ENCODE results near the gene MIPEP.

Gene MIPEP

GRCh38 chr13:23787464-23787863 is 101.7 kb downstream of the MIPEP start:
- no peaks in the 10 kb centered on the region for H3K9me3 ChIP-seq (ENCODE audit: control insufficient read depth in 1 of 2, low read length in 2 of 2)
- no peaks in the 10 kb centered on the region for H3K27me3 ChIP-seq (ENCODE audit: control insufficient read depth in 1 of 2, insufficient read depth in 2 of 2, low read length in 2 of 2)
- no peak overlapping the region for H3K9ac ChIP-seq (ENCODE audit: low read depth in 1 of 2, low read length in 2 of 2)
- no peak overlapping the region for H3K4me3 ChIP-seq (ENCODE audit: low read depth in 1 of 2, low read length in 2 of 2)
- H3K4me1 ChIP-seq (ENCODE audit: control insufficient read depth in 1 of 2, insufficient read depth in 2 of 2, low read length in 2 of 2): no peaks in the 10 kb centered on the region
- H3K36me3 ChIP-seq (ENCODE audit: control insufficient read depth in 1 of 2, insufficient read depth in 2 of 2, low read length in 2 of 2): no peaks in the 10 kb centered on the region
- no peak overlapping the region for H3K27ac ChIP-seq (ENCODE audit: low read depth, low read length)

- H3K27ac ChIP-seq (ENCODE audit: low read depth, low read length): no peak overlapping the region
- H3K36me3 ChIP-seq (ENCODE audit: control insufficient read depth in 1 of 2, insufficient read depth in 2 of 2, low read length in 2 of 2): no peaks in the 10 kb centered on the region
- H3K27me3 ChIP-seq (ENCODE audit: control insufficient read depth in 1 of 2, insufficient read depth in 2 of 2, low read length in 2 of 2): no peaks in the 10 kb centered on the region
- H3K9ac ChIP-seq (ENCODE audit: low read depth in 1 of 2, low read length in 2 of 2): no peak overlapping the region
- no peaks in the 10 kb centered on the region for H3K4me1 ChIP-seq (ENCODE audit: control insufficient read depth in 1 of 2, insufficient read depth in 2 of 2, low read length in 2 of 2)
- no peak overlapping the region for H3K4me3 ChIP-seq (ENCODE audit: low read depth in 1 of 2, low read length in 2 of 2)
- no peaks in the 10 kb centered on the region for H3K9me3 ChIP-seq (ENCODE audit: control insufficient read depth in 1 of 2, low read length in 2 of 2)
Measured at GRCh38 chr13:23786607-23787006, 102.6 kb downstream of the MIPEP start.

GRCh38 chr13:23778879-23779278 is 110.3 kb downstream of the MIPEP start:
- Histone ChIP-seq H3K36me3 (ENCODE audit: control insufficient read depth in 1 of 2, insufficient read depth in 2 of 2, low read length in 2 of 2) (no peaks in the 10 kb centered on the region), H3K9ac (ENCODE audit: low read depth in 1 of 2, low read length in 2 of 2) (no peak overlapping the region), H3K27ac (ENCODE audit: low read depth, low read length) (no peak overlapping the region), H3K9me3 (ENCODE audit: control insufficient read depth in 1 of 2, low read length in 2 of 2) (no peaks in the 10 kb centered on the region), H3K4me1 (ENCODE audit: control insufficient read depth in 1 of 2, insufficient read depth in 2 of 2, low read length in 2 of 2) (peaks cover 0 to 6% of the 10 kb centered on the region in 2 donors), H3K27me3 (ENCODE audit: control insufficient read depth in 1 of 2, insufficient read depth in 2 of 2, low read length in 2 of 2) (no peaks in the 10 kb centered on the region), H3K4me3 (ENCODE audit: low read depth in 1 of 2, low read length in 2 of 2) (no peak overlapping the region)

GRCh38 chr13:23778002-23778652 is 111.1 kb downstream of the MIPEP start:
- Histone ChIP-seq H3K9ac (ENCODE audit: low read depth in 1 of 2, low read length in 2 of 2) (no peak overlapping the region), H3K36me3 (ENCODE audit: control insufficient read depth in 1 of 2, insufficient read depth in 2 of 2, low read length in 2 of 2) (no peaks in the 10 kb centered on the region), H3K9me3 (ENCODE audit: control insufficient read depth in 1 of 2, low read length in 2 of 2) (no peaks in the 10 kb centered on the region), H3K4me1 (ENCODE audit: control insufficient read depth in 1 of 2, insufficient read depth in 2 of 2, low read length in 2 of 2) (peaks cover 0 to 6% of the 10 kb centered on the region in 2 donors), H3K4me3 (ENCODE audit: low read depth in 1 of 2, low read length in 2 of 2) (no peak overlapping the region), H3K27ac (ENCODE audit: low read depth, low read length) (no peak overlapping the region), H3K27me3 (ENCODE audit: control insufficient read depth in 1 of 2, insufficient read depth in 2 of 2, low read length in 2 of 2) (no peaks in the 10 kb centered on the region)

- H3K9ac ChIP-seq (ENCODE audit: low read depth in 1 of 2, low read length in 2 of 2): no peak overlapping the region
- no peaks in the 10 kb centered on the region for H3K9me3 ChIP-seq (ENCODE audit: control insufficient read depth in 1 of 2, low read length in 2 of 2)
- H3K27ac ChIP-seq (ENCODE audit: low read depth, low read length): no peak overlapping the region
- H3K4me1 ChIP-seq (ENCODE audit: control insufficient read depth in 1 of 2, insufficient read depth in 2 of 2, low read length in 2 of 2): peaks cover 0 to 6% of the 10 kb centered on the region in 2 donors
- no peak overlapping the region for H3K4me3 ChIP-seq (ENCODE audit: low read depth in 1 of 2, low read length in 2 of 2)
- H3K27me3 ChIP-seq (ENCODE audit: control insufficient read depth in 1 of 2, insufficient read depth in 2 of 2, low read length in 2 of 2): no peaks in the 10 kb centered on the region
- no peaks in the 10 kb centered on the region for H3K36me3 ChIP-seq (ENCODE audit: control insufficient read depth in 1 of 2, insufficient read depth in 2 of 2, low read length in 2 of 2)
Measured at GRCh38 chr13:23777575-23777870, 111.7 kb downstream of the MIPEP start.

GRCh38 chr13:23776698-23777574 is 112.3 kb downstream of the MIPEP start:
- no peak overlapping the region for H3K4me3 ChIP-seq (ENCODE audit: low read depth in 1 of 2, low read length in 2 of 2)
- H3K9ac ChIP-seq (ENCODE audit: low read depth in 1 of 2, low read length in 2 of 2): no peak overlapping the region
- H3K9me3 ChIP-seq (ENCODE audit: control insufficient read depth in 1 of 2, low read length in 2 of 2): no peaks in the 10 kb centered on the region
- H3K27ac ChIP-seq (ENCODE audit: low read depth, low read length): no peak overlapping the region
- peaks cover 0 to 6% of the 10 kb centered on the region in 2 donors for H3K4me1 ChIP-seq (ENCODE audit: control insufficient read depth in 1 of 2, insufficient read depth in 2 of 2, low read length in 2 of 2)
- H3K36me3 ChIP-seq (ENCODE audit: control insufficient read depth in 1 of 2, insufficient read depth in 2 of 2, low read length in 2 of 2): no peaks in the 10 kb centered on the region
- H3K27me3 ChIP-seq (ENCODE audit: control insufficient read depth in 1 of 2, insufficient read depth in 2 of 2, low read length in 2 of 2): no peaks in the 10 kb centered on the region

GRCh38 chr13:23772717-23773116 is 116.5 kb downstream of the MIPEP start:
- Histone ChIP-seq H3K27ac (ENCODE audit: low read depth, low read length) (no peak overlapping the region), H3K36me3 (ENCODE audit: control insufficient read depth in 1 of 2, insufficient read depth in 2 of 2, low read length in 2 of 2) (no peaks in the 10 kb centered on the region), H3K9me3 (ENCODE audit: control insufficient read depth in 1 of 2, low read length in 2 of 2) (no peaks in the 10 kb centered on the region), H3K4me1 (ENCODE audit: control insufficient read depth in 1 of 2, insufficient read depth in 2 of 2, low read length in 2 of 2) (peaks cover 0 to 6% of the 10 kb centered on the region in 2 donors), H3K27me3 (ENCODE audit: control insufficient read depth in 1 of 2, insufficient read depth in 2 of 2, low read length in 2 of 2) (no peaks in the 10 kb centered on the region), H3K4me3 (ENCODE audit: low read depth in 1 of 2, low read length in 2 of 2) (no peak overlapping the region), H3K9ac (ENCODE audit: low read depth in 1 of 2, low read length in 2 of 2) (no peak overlapping the region)

GRCh38 chr13:23771956-23772355 is 117.2 kb downstream of the MIPEP start:
- no peaks in the 10 kb centered on the region for H3K36me3 ChIP-seq (ENCODE audit: control insufficient read depth in 1 of 2, insufficient read depth in 2 of 2, low read length in 2 of 2)
- H3K27me3 ChIP-seq (ENCODE audit: control insufficient read depth in 1 of 2, insufficient read depth in 2 of 2, low read length in 2 of 2): no peaks in the 10 kb centered on the region
- no peaks in the 10 kb centered on the region for H3K9me3 ChIP-seq (ENCODE audit: control insufficient read depth in 1 of 2, low read length in 2 of 2)
- peaks cover 0 to 1% of the 10 kb centered on the region in 2 donors for H3K4me1 ChIP-seq (ENCODE audit: control insufficient read depth in 1 of 2, insufficient read depth in 2 of 2, low read length in 2 of 2)
- H3K4me3 ChIP-seq (ENCODE audit: low read depth in 1 of 2, low read length in 2 of 2): no peak overlapping the region
- no peak overlapping the region for H3K9ac ChIP-seq (ENCODE audit: low read depth in 1 of 2, low read length in 2 of 2)
- H3K27ac ChIP-seq (ENCODE audit: low read depth, low read length): no peak overlapping the region

GRCh38 chr13:23771552-23771951 is 117.6 kb downstream of the MIPEP start:
- no peaks in the 10 kb centered on the region for H3K9me3 ChIP-seq (ENCODE audit: control insufficient read depth in 1 of 2, low read length in 2 of 2)
- H3K27ac ChIP-seq (ENCODE audit: low read depth, low read length): no peak overlapping the region
- H3K4me3 ChIP-seq (ENCODE audit: low read depth in 1 of 2, low read length in 2 of 2): no peak overlapping the region
- H3K9ac ChIP-seq (ENCODE audit: low read depth in 1 of 2, low read length in 2 of 2): no peak overlapping the region
- H3K36me3 ChIP-seq (ENCODE audit: control insufficient read depth in 1 of 2, insufficient read depth in 2 of 2, low read length in 2 of 2): no peaks in the 10 kb centered on the region
- H3K4me1 ChIP-seq (ENCODE audit: control insufficient read depth in 1 of 2, insufficient read depth in 2 of 2, low read length in 2 of 2): no peaks in the 10 kb centered on the region
- H3K27me3 ChIP-seq (ENCODE audit: control insufficient read depth in 1 of 2, insufficient read depth in 2 of 2, low read length in 2 of 2): no peaks in the 10 kb centered on the region

GRCh38 chr13:23770973-23771372 is 118.2 kb downstream of the MIPEP start:
- Histone ChIP-seq H3K9me3 (ENCODE audit: control insufficient read depth in 1 of 2, low read length in 2 of 2) (no peaks in the 10 kb centered on the region), H3K36me3 (ENCODE audit: control insufficient read depth in 1 of 2, insufficient read depth in 2 of 2, low read length in 2 of 2) (no peaks in the 10 kb centered on the region), H3K4me3 (ENCODE audit: low read depth in 1 of 2, low read length in 2 of 2) (no peak overlapping the region), H3K9ac (ENCODE audit: low read depth in 1 of 2, low read length in 2 of 2) (no peak overlapping the region), H3K27ac (ENCODE audit: low read depth, low read length) (no peak overlapping the region), H3K4me1 (ENCODE audit: control insufficient read depth in 1 of 2, insufficient read depth in 2 of 2, low read length in 2 of 2) (no peaks in the 10 kb centered on the region), H3K27me3 (ENCODE audit: control insufficient read depth in 1 of 2, insufficient read depth in 2 of 2, low read length in 2 of 2) (no peaks in the 10 kb centered on the region)

Data from duodenal mucosa (tissue), 2 donors.